Activated naive CD4-positive, alpha-beta T cell treated with anti-CD3 and anti-CD28 coated beads, Interleukin-2, amount 50 U/mL, for 72 hours (primary cell): Measurements from ENCODE around the gene CRIP3. TPM values are rescaled to one million over a fixed set of nuclear protein-coding genes. Genes with fewer than 3 reads are reported as not detected.
A peak's percentile ranks its signal among the peaks of the same experiment; 100 is the strongest.

Source experiments
- ATAC-seq, 2 donors: fragments of 150-1000 bp; cut with Tn5 transposase; 2 replicates each; pipeline ENCODE4 v1.10.0; 2021; ENCODE audit warnings: mild to moderate bottlenecking in 2 of 2, moderate library complexity in 2 of 2
- DNase-seq, 2 donors: peaks; one replicate each; pipeline ENCODE4 v3.0.0; 2021 to 2022; ENCODE audit warnings: low spot score in 2 of 2
- H3K27ac Mint-ChIP-seq, 2 donors: one replicate each; pipeline ENCODE4 v1.8.0; 2022; ENCODE audit warnings: mild to moderate bottlenecking in 2 of 2, mixed read lengths in 2 of 2
- H3K36me3 Mint-ChIP-seq, 2 donors: one replicate each; pipeline ENCODE4 v1.8.0; 2022; ENCODE audit warnings: mixed read lengths in 2 of 2
- H3K9me3 Mint-ChIP-seq, 2 donors: one replicate each; pipeline ENCODE4 v1.8.0; 2022; ENCODE audit warnings: mixed read lengths in 2 of 2
- total RNA-seq, 2 donors: library from RNA; stranded (reverse); gene quantifications; one replicate each; pipeline ENCODE4 v1.2.3, GENCODE V29; 2022

CRIP3 gene
- total RNA-seq, 2 donors from 2014 or later: 4.2 to 6.4 TPM

GRCh38 chr6:43282636-43283513, 25.8 kb downstream of the CRIP3 start:
- no peaks in the 10 kb centered on the region for H3K9me3 Mint-ChIP-seq
- ATAC-seq (no peak), DNase-seq (no peak)

GRCh38 chr6:43282060-43282459, 26.6 kb downstream of the CRIP3 start:
- ATAC-seq (no peak), DNase-seq (no peak)
- H3K36me3 Mint-ChIP-seq: no peaks in the 10 kb centered on the region
- H3K27ac Mint-ChIP-seq: peak overlapping the region in 1 of 2 donors; percentile 40
- no peaks in the 10 kb centered on the region for H3K9me3 Mint-ChIP-seq

More at GRCh38 chr6:43282636-43283513, 25.8 kb downstream of the CRIP3 start:
- H3K27ac Mint-ChIP-seq: no peak overlapping the region
- H3K36me3 Mint-ChIP-seq: no peaks in the 10 kb centered on the region

- Mint-ChIP-seq H3K9me3 (no peaks in the 10 kb centered on the region), H3K36me3 (no peaks in the 10 kb centered on the region), H3K27ac (no peak overlapping the region)
- no peak for ATAC-seq
- DNase-seq: no peak
Measured at GRCh38 chr6:43280234-43280633, 28.4 kb downstream of the CRIP3 start.

GRCh38 chr6:43278524-43279078, 30.0 kb downstream of the CRIP3 start:
- DNase-seq: no peak
- Mint-ChIP-seq H3K9me3 (no peaks in the 10 kb centered on the region), H3K27ac (no peak overlapping the region), H3K36me3 (no peaks in the 10 kb centered on the region)
- ATAC-seq: no peak

- ATAC-seq: no peak
- DNase-seq: no peak
- Mint-ChIP-seq H3K9me3 (no peaks in the 10 kb centered on the region), H3K27ac (no peak overlapping the region), H3K36me3 (no peaks in the 10 kb centered on the region)
Measured at GRCh38 chr6:43277643-43278523, 30.7 kb downstream of the CRIP3 start.

- peak overlapping the region in 1 of 2 donors; percentile 14 for H3K27ac Mint-ChIP-seq
- H3K36me3 Mint-ChIP-seq: no peaks in the 10 kb centered on the region
- no peak for ATAC-seq
- DNase-seq: no peak
- no peaks in the 10 kb centered on the region for H3K9me3 Mint-ChIP-seq
Measured at GRCh38 chr6:43277306-43277642, 31.4 kb downstream of the CRIP3 start.

- Mint-ChIP-seq H3K27ac (peak overlapping the region in 1 of 2 donors; percentile 14), H3K9me3 (no peaks in the 10 kb centered on the region), H3K36me3 (no peaks in the 10 kb centered on the region)
- DNase-seq (no peak), ATAC-seq (no peak)
Measured at GRCh38 chr6:43276577-43277305, 31.9 kb downstream of the CRIP3 start.

- H3K36me3 Mint-ChIP-seq: no peaks in the 10 kb centered on the region
- no peak for DNase-seq
- H3K27ac Mint-ChIP-seq: peak overlapping the region in 1 of 2 donors; percentile 14
- peak; percentile 39 to 76 for ATAC-seq
- H3K9me3 Mint-ChIP-seq: no peaks in the 10 kb centered on the region
Measured at GRCh38 chr6:43275801-43276576, 32.6 kb downstream of the CRIP3 start.

- Mint-ChIP-seq H3K9me3 (no peaks in the 10 kb centered on the region), H3K27ac (no peak overlapping the region), H3K36me3 (no peaks in the 10 kb centered on the region)
- DNase-seq (no peak), ATAC-seq (peak; percentile 28 to 45)
Measured at GRCh38 chr6:43274916-43275597, 33.6 kb downstream of the CRIP3 start.

GRCh38 chr6:43274127-43274915, 34.3 kb downstream of the CRIP3 start:
- no peaks in the 10 kb centered on the region for H3K36me3 Mint-ChIP-seq
- DNase-seq (no peak), ATAC-seq (no peak)
- H3K9me3 Mint-ChIP-seq: no peaks in the 10 kb centered on the region
- H3K27ac Mint-ChIP-seq: no peak overlapping the region

- DNase-seq (no peak), ATAC-seq (no peak)
- no peak overlapping the region for H3K27ac Mint-ChIP-seq
- H3K9me3 Mint-ChIP-seq: no peaks in the 10 kb centered on the region
- no peaks in the 10 kb centered on the region for H3K36me3 Mint-ChIP-seq
Measured at GRCh38 chr6:43273707-43274106, 34.9 kb downstream of the CRIP3 start.

- ATAC-seq: no peak
- Mint-ChIP-seq H3K27ac (no peak overlapping the region), H3K9me3 (no peaks in the 10 kb centered on the region), H3K36me3 (no peaks in the 10 kb centered on the region)
- no peak for DNase-seq
Measured at GRCh38 chr6:43271944-43272343, 36.7 kb downstream of the CRIP3 start.

GRCh38 chr6:43271103-43271815, 37.4 kb downstream of the CRIP3 start:
- DNase-seq: no peak
- ATAC-seq: no peak
- no peak overlapping the region for H3K27ac Mint-ChIP-seq
- no peaks in the 10 kb centered on the region for H3K36me3 Mint-ChIP-seq
- H3K9me3 Mint-ChIP-seq: no peaks in the 10 kb centered on the region

- ATAC-seq (peak; percentile 65 to 70), DNase-seq (peak in 1 of 2 donors; percentile 44)
- no peak overlapping the region for H3K27ac Mint-ChIP-seq
- no peaks in the 10 kb centered on the region for H3K36me3 Mint-ChIP-seq
- no peaks in the 10 kb centered on the region for H3K9me3 Mint-ChIP-seq
Measured at GRCh38 chr6:43269273-43270007, 39.2 kb downstream of the CRIP3 start.
